SU-DHL-6 (cell line): ENCODE data around the gene EFNA5.

Experiments used
- H2AFZ ChIP-seq: fragments of 200-600 bp; sonication (generic); 2 replicates; pipeline ENCODE4 v1.6.1; 2014; ENCODE audit warnings: low read depth, mild to moderate bottlenecking, moderate library complexity, mixed read lengths, antibody characterized with exemption, low read length; ENCODE audit not compliant: severe bottlenecking
- H3F3A ChIP-seq: fragments of 200-600 bp; shearing (Covaris generic); 2 replicates; pipeline ENCODE4 v1.6.0; 2016; ENCODE audit warnings: antibody characterized with exemption, mild to moderate bottlenecking; ENCODE audit not compliant: insufficient read depth
- H3K27ac ChIP-seq: fragments of 200-600 bp; sonication (generic); 2 replicates; pipeline ENCODE4 v1.5.1; 2016; ENCODE audit warnings: low read depth, mild to moderate bottlenecking, low read length, moderate library complexity, mixed read lengths
- H3K27me3 ChIP-seq: fragments of 200-600 bp; sonication (generic), shearing (Covaris generic); 2 replicates; pipeline ENCODE4 v1.6.0; 2014; ENCODE audit warnings: mild to moderate bottlenecking, low read length
- H3K36me3 ChIP-seq: fragments of 200-600 bp; sonication (generic); 2 replicates; pipeline ENCODE4 v1.6.1; 2014; ENCODE audit warnings: mild to moderate bottlenecking, low read length, mixed read lengths
- H3K4me2 ChIP-seq: fragments of 300-600, 200-600 bp; shearing (Covaris generic), sonication (generic); 2 replicates; pipeline ENCODE4 v1.6.0; 2014; ENCODE audit warnings: low read length, low read depth, mild to moderate bottlenecking; ENCODE audit not compliant: poor library complexity, severe bottlenecking
- H3K4me3 ChIP-seq: fragments of 200-600 bp; sonication (generic); 2 replicates; pipeline ENCODE4 v1.5.1; 2014; ENCODE audit warnings: antibody characterized with exemption, low read length, mild to moderate bottlenecking, mixed read lengths; ENCODE audit not compliant: insufficient read depth, poor library complexity, severe bottlenecking
- H3K79me2 ChIP-seq: fragments of 200-600 bp; sonication (generic); 2 replicates; pipeline ENCODE4 v1.6.1; 2014; ENCODE audit warnings: mild to moderate bottlenecking, low read length, moderate library complexity; ENCODE audit not compliant: insufficient read depth
- H3K9ac ChIP-seq: fragments of 200-600 bp; sonication (generic); 2 replicates; pipeline ENCODE4 v1.7.0; 2014; ENCODE audit warnings: mild to moderate bottlenecking, low read length
- H3K9me2 ChIP-seq: fragments of 200-600 bp; sonication (generic); replicated peaks from 2 replicates; pipeline ENCODE4 v1.6.1; 2014; ENCODE audit warnings: low read length; ENCODE audit not compliant: insufficient read depth
- H3K9me3 ChIP-seq: fragments of 200-600 bp; sonication (generic); 2 replicates; pipeline ENCODE4 v1.6.1; 2014; ENCODE audit warnings: low read length, mixed read lengths; ENCODE audit not compliant: insufficient read depth
- H4K20me1 ChIP-seq: fragments of 200-600 bp; sonication (generic); 2 replicates; pipeline ENCODE4 v1.6.1; 2014; ENCODE audit warnings: low read depth, mild to moderate bottlenecking, antibody characterized with exemption, low read length, moderate library complexity, mixed read lengths
- EZH2phosphoT487 ChIP-seq: fragments of 200-600 bp; sonication (generic), shearing (Covaris generic); conservative IDR thresholded peaks from 2 replicates; pipeline ENCODE4 v1.6.1; 2018; ENCODE audit warnings: mild to moderate bottlenecking, antibody characterized with exemption, low read length, moderate library complexity, mixed read lengths
- TF ChIP-seq, protein P1 (sequence below): fragments of 200-600 bp; sonication (generic); IDR thresholded peaks from one replicate; pipeline ENCODE4 v1.5.1; 2017; ENCODE audit warnings: antibody characterized with exemption, mild to moderate bottlenecking, low read length, moderate library complexity; ENCODE audit not compliant: insufficient read depth, poor library complexity, severe bottlenecking

The EFNA5 gene

GRCh38 chr5:107571621-107572536 is 98.9 kb downstream of the EFNA5 start:
- H3K9me2 ChIP-seq = no peaks in the 10 kb centered on the region
- no peaks in the 10 kb centered on the region for H3K36me3 ChIP-seq
- H3K4me3 ChIP-seq = peak overlapping the region; percentile 20
- TF ChIP-seq, protein P1, sequence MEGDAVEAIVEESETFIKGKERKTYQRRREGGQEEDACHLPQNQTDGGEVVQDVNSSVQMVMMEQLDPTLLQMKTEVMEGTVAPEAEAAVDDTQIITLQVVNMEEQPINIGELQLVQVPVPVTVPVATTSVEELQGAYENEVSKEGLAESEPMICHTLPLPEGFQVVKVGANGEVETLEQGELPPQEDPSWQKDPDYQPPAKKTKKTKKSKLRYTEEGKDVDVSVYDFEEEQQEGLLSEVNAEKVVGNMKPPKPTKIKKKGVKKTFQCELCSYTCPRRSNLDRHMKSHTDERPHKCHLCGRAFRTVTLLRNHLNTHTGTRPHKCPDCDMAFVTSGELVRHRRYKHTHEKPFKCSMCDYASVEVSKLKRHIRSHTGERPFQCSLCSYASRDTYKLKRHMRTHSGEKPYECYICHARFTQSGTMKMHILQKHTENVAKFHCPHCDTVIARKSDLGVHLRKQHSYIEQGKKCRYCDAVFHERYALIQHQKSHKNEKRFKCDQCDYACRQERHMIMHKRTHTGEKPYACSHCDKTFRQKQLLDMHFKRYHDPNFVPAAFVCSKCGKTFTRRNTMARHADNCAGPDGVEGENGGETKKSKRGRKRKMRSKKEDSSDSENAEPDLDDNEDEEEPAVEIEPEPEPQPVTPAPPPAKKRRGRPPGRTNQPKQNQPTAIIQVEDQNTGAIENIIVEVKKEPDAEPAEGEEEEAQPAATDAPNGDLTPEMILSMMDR = peak; percentile 92
- no peak for TF ChIP-seq EZH2phosphoT487
- H2AFZ ChIP-seq = peak overlapping the region; percentile 96
- no peaks in the 10 kb centered on the region for H4K20me1 ChIP-seq
- no peaks in the 10 kb centered on the region for H3K79me2 ChIP-seq
- no peaks in the 10 kb centered on the region for H3K27me3 ChIP-seq
- H3K27ac ChIP-seq = peak overlapping the region; percentile 81
- peak overlapping the region; percentile 46 for H3K9ac ChIP-seq
- H3K4me2 ChIP-seq = peak overlapping the region; percentile 60
- H3K9me3 ChIP-seq = no peaks in the 10 kb centered on the region
- H3F3A ChIP-seq = peaks cover 9% of the 10 kb centered on the region; the same call in 1 of the 2 replicates

DNA sequence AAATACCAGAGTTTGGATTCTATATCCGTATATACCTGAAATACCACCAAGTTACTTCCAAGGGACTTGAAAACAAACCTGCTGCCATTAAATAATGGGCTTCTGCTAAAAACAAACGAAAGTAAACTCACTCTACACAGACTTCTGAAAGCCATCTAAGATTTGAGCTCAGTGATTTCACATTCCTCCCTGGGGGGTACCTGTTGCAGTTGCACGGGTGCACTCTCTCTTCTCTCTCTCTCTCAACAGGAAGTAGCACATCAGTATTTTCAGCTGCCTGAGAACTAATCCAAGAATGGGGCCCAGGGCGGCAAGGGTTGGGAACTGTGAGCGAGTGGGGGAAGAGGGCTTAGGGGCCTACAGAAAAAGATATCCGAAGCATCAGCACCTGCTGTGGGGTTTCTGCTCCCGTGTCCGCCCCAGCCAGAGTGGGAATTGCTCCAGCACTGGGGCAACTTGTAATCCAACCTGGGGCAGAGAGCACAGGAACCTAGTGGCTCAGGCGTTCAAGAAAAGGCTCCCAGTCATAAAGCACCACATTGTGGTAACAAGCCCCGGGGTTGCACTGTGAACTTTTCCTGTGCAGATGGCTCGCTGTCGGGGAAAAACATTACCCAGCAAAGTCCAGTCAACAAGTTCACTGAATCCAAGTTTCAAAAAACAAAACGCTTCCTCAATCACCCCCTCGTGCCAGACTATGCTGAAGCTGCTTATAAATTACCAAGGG is 99.8 kb downstream of the EFNA5 start:
- no peak for TF ChIP-seq EZH2phosphoT487
- TF ChIP-seq, protein P1 = no peak
- no peaks in the 10 kb centered on the region for H3K36me3 ChIP-seq
- H3K9ac ChIP-seq = peak overlapping the region; percentile 46
- peak overlapping the region; percentile 81 for H3K27ac ChIP-seq
- H3K27me3 ChIP-seq = no peaks in the 10 kb centered on the region
- H3K9me2 ChIP-seq = no peaks in the 10 kb centered on the region
- H3K9me3 ChIP-seq = no peaks in the 10 kb centered on the region
- no peaks in the 10 kb centered on the region for H4K20me1 ChIP-seq
- no peaks in the 10 kb centered on the region for H3K79me2 ChIP-seq
- peak overlapping the region; percentile 20 for H3K4me3 ChIP-seq
- peak overlapping the region; percentile 96 for H2AFZ ChIP-seq
- peaks cover 9% of the 10 kb centered on the region; the same call in 1 of the 2 replicates for H3F3A ChIP-seq
- peak overlapping the region; percentile 60 for H3K4me2 ChIP-seq

DNA sequence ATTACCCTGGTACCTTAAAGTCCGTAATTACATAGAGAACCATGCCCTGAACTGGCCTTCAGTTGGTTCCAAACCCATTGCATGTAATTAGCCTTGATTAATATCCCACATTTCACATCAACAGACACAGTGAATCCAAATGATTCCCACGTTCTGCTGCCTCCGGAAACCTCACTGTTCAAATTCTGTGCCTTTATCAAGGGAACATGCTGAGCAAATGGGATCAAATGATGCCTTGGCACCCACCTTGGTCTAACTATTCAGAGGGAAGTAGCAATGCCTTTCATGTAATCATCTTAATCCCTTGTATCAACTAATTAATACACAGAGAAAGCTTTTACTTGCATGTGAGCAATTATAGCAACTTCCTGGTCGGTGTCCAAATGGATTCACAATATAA is 100.6 kb downstream of the EFNA5 start:
- Histone ChIP-seq H3K36me3 (no peaks in the 10 kb centered on the region), H3K27me3 (no peaks in the 10 kb centered on the region), H3K4me3 (no peak overlapping the region)

More for the DNA sequence above, 100.6 kb downstream of the EFNA5 start:
- Histone ChIP-seq H3K79me2 (no peaks in the 10 kb centered on the region), H3F3A (peaks cover 9% of the 10 kb centered on the region; the same call in 1 of the 2 replicates), H3K4me2 (peak overlapping the region; percentile 60), H3K27ac (peak overlapping the region; percentile 81), H4K20me1 (no peaks in the 10 kb centered on the region), H3K9me3 (no peaks in the 10 kb centered on the region), H2AFZ (no peak overlapping the region), H3K9ac (no peak overlapping the region), H3K9me2 (no peaks in the 10 kb centered on the region)
- TF ChIP-seq, protein P1 = no peak
- TF ChIP-seq EZH2phosphoT487 = no peak
